Hepatocyte (in vitro differentiated cells): ENCODE data around the gene XPNPEP2. TPM values are rescaled to one million over a fixed set of nuclear protein-coding genes. Genes with fewer than 3 reads are reported as not detected.
A peak's percentile ranks its signal among the peaks of the same experiment; 100 is the strongest.

Source experiments
- DNase-seq: peaks from one replicate; pipeline ENCODE4 v3.0.0-alpha.2; 2016; ENCODE audit warnings: low spot score
- H2AFZ ChIP-seq: fragments of 200-600 bp; sonication (generic); 2 replicates; pipeline ENCODE4 v1.6.0; 2016; ENCODE audit warnings: antibody characterized with exemption, mild to moderate bottlenecking
- H3K27ac ChIP-seq: fragments of 200-600 bp; sonication (generic); 2 replicates; pipeline ENCODE4 v1.5.1; 2016; ENCODE audit warnings: mild to moderate bottlenecking
- H3K27me3 ChIP-seq: fragments of 200-600 bp; sonication (generic); 2 replicates; pipeline ENCODE4 v1.6.1; 2016
- H3K36me3 ChIP-seq: fragments of 200-600 bp; sonication (generic); replicated peaks from 2 replicates; pipeline ENCODE4 v1.5.1; 2016; ENCODE audit warnings: low read depth; ENCODE audit not compliant: insufficient read depth
- H3K4me1 ChIP-seq: fragments of 200-600 bp; sonication (generic); 2 replicates; pipeline ENCODE4 v1.5.1; 2016; ENCODE audit warnings: mild to moderate bottlenecking, moderate library complexity; ENCODE audit not compliant: insufficient read depth
- H3K4me2 ChIP-seq: fragments of 200-600 bp; sonication (generic); 2 replicates; pipeline ENCODE4 v1.6.0; 2016
- H3K4me3 ChIP-seq: fragments of 200-600 bp; sonication (generic); 2 replicates; pipeline ENCODE4 v1.5.1; 2016; ENCODE audit warnings: mild to moderate bottlenecking
- H3K79me2 ChIP-seq: fragments of 200-600 bp; sonication (generic); 2 replicates; pipeline ENCODE4 v1.6.0; 2017; ENCODE audit warnings: mild to moderate bottlenecking
- H3K9me2 ChIP-seq: fragments of 200-600 bp; sonication (generic); replicated peaks from 2 replicates; pipeline ENCODE4 v1.6.0; 2017; ENCODE audit warnings: mild to moderate bottlenecking; ENCODE audit not compliant: insufficient read depth
- H3K9me3 ChIP-seq: fragments of 200-600 bp; sonication (generic); 2 replicates; pipeline ENCODE4 v1.5.1; 2016; ENCODE audit warnings: low read depth, mild to moderate bottlenecking
- H4K20me1 ChIP-seq: fragments of 200-600 bp; sonication (generic); 2 replicates; pipeline ENCODE4 v1.6.0; 2016; ENCODE audit warnings: mild to moderate bottlenecking; ENCODE audit not compliant: insufficient read depth, poor library complexity, severe bottlenecking
- EZH2 ChIP-seq: fragments of 200-600 bp; sonication (generic); IDR thresholded peaks from 2 replicates; pipeline ENCODE4 v1.6.1; 2016; ENCODE audit warnings: antibody characterized with exemption, mild to moderate bottlenecking, borderline replicate concordance
- EZH2phosphoT487 ChIP-seq: fragments of 200-600 bp; sonication (generic); IDR thresholded peaks from one replicate; pipeline ENCODE4 v1.6.1; 2018; ENCODE audit warnings: antibody characterized with exemption, mild to moderate bottlenecking, low read depth, moderate library complexity; ENCODE audit not compliant: unreplicated experiment, severe bottlenecking
- WGBS: methylation state at CpG from one replicate; pipeline ENCODE4 v1.1.6; 2016; ENCODE audit warnings: low lambda C conversion rate; ENCODE audit errors: missing lambda C conversion rate; 5-methylcytosine and 5-hydroxymethylcytosine counted together
- polyA plus RNA-seq: library from polyadenylated mRNA; unstranded; fragments of >200 nt; fragmentation: Nextera tagmentation; extraction: Ambion mirVana; gene quantifications from 2 replicates; pipeline ENCODE4 v1.2.1, GENCODE V29; 2016
- total RNA-seq: library from RNA; depleted of rRNA; stranded (reverse); fragments of >200 nt; gene quantifications from 2 replicates; pipeline ENCODE4 v1.2.3, GENCODE V29; 2014
- TF ChIP-seq, protein P1 (sequence below): fragments of 200-600 bp; sonication (generic); IDR thresholded peaks from 2 replicates; pipeline ENCODE4 v1.5.1; 2016; ENCODE audit warnings: antibody characterized with exemption, mild to moderate bottlenecking; ENCODE audit not compliant: poor library complexity

Gene XPNPEP2
- total and polyA plus RNA-seq, 2 experiments from 2014 or later, result 21.9 to 23.1 TPM

DNA sequence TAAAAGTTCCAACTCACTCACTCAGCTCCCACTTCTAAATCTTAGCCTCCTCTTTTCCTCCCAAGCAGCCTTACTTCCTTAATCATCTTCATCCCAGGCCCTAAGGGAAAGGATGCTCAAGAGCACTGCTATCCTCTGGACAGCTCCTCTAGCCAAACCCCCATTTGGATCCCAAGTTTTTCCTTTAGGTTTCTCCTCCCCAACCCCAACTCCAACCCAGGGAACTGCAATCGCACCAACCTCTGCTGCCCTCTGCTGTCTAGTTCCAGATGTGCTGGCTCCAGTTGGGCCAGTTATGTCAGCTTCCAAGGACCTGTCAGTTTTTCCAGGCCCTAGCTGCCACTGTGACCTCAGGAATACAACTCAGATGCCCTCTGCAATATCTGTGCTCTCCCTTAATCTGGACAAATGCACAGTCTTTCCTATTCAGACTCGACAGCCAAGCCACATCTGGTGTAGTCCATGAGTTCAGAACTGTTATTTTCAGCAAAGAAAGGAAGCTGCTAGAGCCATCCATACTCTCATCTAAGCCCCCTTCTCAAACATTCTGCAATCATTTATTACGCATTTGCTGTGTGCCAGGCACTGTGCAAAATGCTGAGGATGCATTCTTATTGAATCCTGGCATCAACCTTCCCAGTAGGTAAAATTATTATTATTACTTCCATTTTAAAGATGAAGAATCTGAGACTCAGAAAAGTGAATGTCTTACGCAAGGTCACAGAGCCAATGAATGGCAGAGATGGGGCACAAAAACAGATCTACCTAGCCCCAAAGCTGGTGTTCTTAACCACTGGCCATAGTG is 12.3 kb upstream of the XPNPEP2 start:
- H3K4me2 ChIP-seq, result no peak overlapping the region
- H2AFZ ChIP-seq, result no peak overlapping the region
- H3K9me3 ChIP-seq, result no peaks in the 10 kb centered on the region
- 45% methylated on average over 4 of the region's 4 CpGs for WGBS
- no peaks in the 10 kb centered on the region for H4K20me1 ChIP-seq
- no peaks in the 10 kb centered on the region for H3K27me3 ChIP-seq
- H3K36me3 ChIP-seq, result no peaks in the 10 kb centered on the region
- no peaks in the 10 kb centered on the region for H3K9me2 ChIP-seq
- no peaks in the 10 kb centered on the region for H3K4me1 ChIP-seq
- H3K79me2 ChIP-seq, result no peaks in the 10 kb centered on the region
- peak; percentile 76 for DNase-seq
- no peak overlapping the region for H3K4me3 ChIP-seq
- TF ChIP-seq EZH2 (no peak), EZH2phosphoT487 (no peak)
- TF ChIP-seq, protein P1, sequence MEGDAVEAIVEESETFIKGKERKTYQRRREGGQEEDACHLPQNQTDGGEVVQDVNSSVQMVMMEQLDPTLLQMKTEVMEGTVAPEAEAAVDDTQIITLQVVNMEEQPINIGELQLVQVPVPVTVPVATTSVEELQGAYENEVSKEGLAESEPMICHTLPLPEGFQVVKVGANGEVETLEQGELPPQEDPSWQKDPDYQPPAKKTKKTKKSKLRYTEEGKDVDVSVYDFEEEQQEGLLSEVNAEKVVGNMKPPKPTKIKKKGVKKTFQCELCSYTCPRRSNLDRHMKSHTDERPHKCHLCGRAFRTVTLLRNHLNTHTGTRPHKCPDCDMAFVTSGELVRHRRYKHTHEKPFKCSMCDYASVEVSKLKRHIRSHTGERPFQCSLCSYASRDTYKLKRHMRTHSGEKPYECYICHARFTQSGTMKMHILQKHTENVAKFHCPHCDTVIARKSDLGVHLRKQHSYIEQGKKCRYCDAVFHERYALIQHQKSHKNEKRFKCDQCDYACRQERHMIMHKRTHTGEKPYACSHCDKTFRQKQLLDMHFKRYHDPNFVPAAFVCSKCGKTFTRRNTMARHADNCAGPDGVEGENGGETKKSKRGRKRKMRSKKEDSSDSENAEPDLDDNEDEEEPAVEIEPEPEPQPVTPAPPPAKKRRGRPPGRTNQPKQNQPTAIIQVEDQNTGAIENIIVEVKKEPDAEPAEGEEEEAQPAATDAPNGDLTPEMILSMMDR, result peak; percentile 60
- no peak overlapping the region for H3K27ac ChIP-seq

DNA sequence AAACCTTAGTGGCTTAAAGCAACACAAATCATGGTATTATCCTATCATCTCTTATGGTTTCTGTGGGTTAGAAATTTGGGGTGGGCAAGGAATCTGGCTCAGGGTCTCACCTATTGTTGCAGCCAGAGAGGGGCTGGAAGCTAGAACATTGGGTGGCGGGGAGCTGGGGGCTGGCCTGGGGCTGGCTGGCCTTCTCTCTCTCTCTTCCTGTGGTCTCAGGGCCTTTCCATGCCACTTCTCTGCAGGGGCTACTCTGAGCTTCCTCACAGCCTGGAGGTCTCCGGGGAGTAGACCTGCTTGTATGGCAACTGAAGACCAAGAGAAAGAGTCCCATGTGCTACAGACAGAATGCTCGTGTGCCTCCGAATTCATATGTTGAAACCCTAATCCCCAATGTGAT is 10.7 kb upstream of the XPNPEP2 start:
- TF ChIP-seq EZH2, result no peak
- no peak for TF ChIP-seq EZH2phosphoT487
- TF ChIP-seq, protein P1, result no peak
- no peak overlapping the region for H3K4me3 ChIP-seq
- WGBS, result 84% methylated on average over 4 of the region's 4 CpGs
- H3K36me3 ChIP-seq, result no peaks in the 10 kb centered on the region
- no peak overlapping the region for H2AFZ ChIP-seq
- no peaks in the 10 kb centered on the region for H3K4me1 ChIP-seq
- DNase-seq, result no peak
- no peaks in the 10 kb centered on the region for H4K20me1 ChIP-seq
- H3K9me3 ChIP-seq, result no peaks in the 10 kb centered on the region
- H3K27ac ChIP-seq, result no peak overlapping the region
- no peaks in the 10 kb centered on the region for H3K9me2 ChIP-seq
- H3K4me2 ChIP-seq, result no peak overlapping the region
- H3K27me3 ChIP-seq, result no peaks in the 10 kb centered on the region
- no peaks in the 10 kb centered on the region for H3K79me2 ChIP-seq

DNA sequence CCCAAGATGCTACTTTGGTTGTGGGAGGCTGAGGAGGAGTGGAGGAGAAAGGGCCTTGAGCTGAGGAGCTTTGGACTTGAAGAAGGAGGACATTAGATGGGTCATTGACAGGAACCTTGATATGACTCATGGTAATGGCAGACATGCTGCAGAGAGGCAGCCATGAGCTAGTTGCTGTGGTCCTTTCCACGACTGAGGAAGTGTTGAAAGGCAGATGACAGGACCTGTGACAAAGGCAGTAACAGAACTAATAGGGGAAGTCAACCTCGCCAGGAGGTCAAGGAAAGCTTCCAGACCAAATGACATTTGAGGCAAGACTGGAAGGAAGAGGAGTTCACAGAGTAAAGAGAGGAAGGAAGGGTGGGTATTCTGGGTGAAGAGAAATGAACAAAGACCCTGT is 7.6 kb upstream of the XPNPEP2 start:
- H3K9me3 ChIP-seq, result no peaks in the 10 kb centered on the region
- H4K20me1 ChIP-seq, result no peaks in the 10 kb centered on the region
- TF ChIP-seq, protein P1, result no peak
- no peak for TF ChIP-seq EZH2
- TF ChIP-seq EZH2phosphoT487, result no peak
- no peak overlapping the region for H3K4me3 ChIP-seq
- H3K27me3 ChIP-seq, result no peaks in the 10 kb centered on the region
- no peaks in the 10 kb centered on the region for H3K79me2 ChIP-seq
- no peak overlapping the region for H3K27ac ChIP-seq
- no peaks in the 10 kb centered on the region for H3K4me1 ChIP-seq
- no peak overlapping the region for H2AFZ ChIP-seq
- no peak for DNase-seq
- no peak overlapping the region for H3K4me2 ChIP-seq
- 65% methylated on average over 2 of the region's 2 CpGs for WGBS
- H3K36me3 ChIP-seq, result no peaks in the 10 kb centered on the region
- H3K9me2 ChIP-seq, result no peaks in the 10 kb centered on the region

DNA sequence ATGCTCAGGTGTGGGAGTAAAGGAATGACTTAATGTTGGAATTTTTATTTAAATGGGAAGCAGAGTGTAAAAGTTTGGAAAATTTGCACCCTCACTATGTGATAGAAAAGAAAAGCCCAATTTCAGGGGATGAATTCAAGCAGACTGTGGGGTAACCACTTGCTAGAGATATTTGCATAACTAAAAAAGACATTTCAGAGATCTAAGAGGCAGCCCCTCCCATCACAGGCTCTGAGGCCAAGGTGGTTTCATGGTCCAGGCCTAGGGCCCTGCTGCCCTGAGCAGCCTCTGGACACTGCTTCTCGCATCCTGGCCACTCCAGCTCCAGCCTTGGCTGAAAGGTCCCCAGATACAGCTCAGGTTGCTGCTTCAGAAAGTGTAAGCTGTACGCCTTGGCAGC is 5.9 kb upstream of the XPNPEP2 start:
- Histone ChIP-seq H2AFZ (no peak overlapping the region), H3K4me3 (no peak overlapping the region), H3K27me3 (no peaks in the 10 kb centered on the region), H3K4me2 (no peak overlapping the region), H3K4me1 (peaks cover 10% of the 10 kb centered on the region), H4K20me1 (no peaks in the 10 kb centered on the region), H3K9me3 (no peaks in the 10 kb centered on the region), H3K79me2 (no peaks in the 10 kb centered on the region), H3K27ac (no peak overlapping the region), H3K36me3 (no peaks in the 10 kb centered on the region), H3K9me2 (no peaks in the 10 kb centered on the region)
- TF ChIP-seq, protein P1, result no peak
- TF ChIP-seq EZH2, result no peak
- no peak for TF ChIP-seq EZH2phosphoT487
- no peak for DNase-seq
- WGBS, result 73% methylated on average over 2 of the region's 2 CpGs
